ENCODE data around the gene PDE4B. TPM values are rescaled to one million over a fixed set of nuclear protein-coding genes. Genes with fewer than 3 reads are reported as not detected.
A peak's percentile ranks its signal among the peaks of the same experiment; 100 is the strongest.

Gene PDE4B
- total and polyA plus RNA-seq, 9 of the 15 experiments (the other 6 are each of a cell fraction or from before 2014, with no cell fraction given): 0.09 TPM; not detected in 8

GRCh38 chr1:66242646-66243547 lies 450.2 kb downstream of the PDE4B start (continued):
- TF ChIP-seq CREB5 (CRISPR knock-in tag; IDR thresholded peaks at IDR 0.05) (no peak), JUND (IDR thresholded peaks at IDR 0.05; ENCODE audit: borderline replicate concordance, low read depth, low read length) (peak; percentile 21; the same call in 1 of the 2 replicates), JUND (tag; IDR thresholded peaks at IDR 0.05; ENCODE audit: borderline replicate concordance, low read depth, low read length) (no peak), HDAC3 (IDR thresholded peaks at IDR 0.05; ENCODE audit: borderline replicate concordance, partially characterized antibody) (no peak), ZFP36 (IDR thresholded peaks at IDR 0.05; ENCODE audit: low read depth, low read length, partially characterized antibody) (peak; percentile 20), SIN3B (IDR thresholded peaks at IDR 0.05; ENCODE audit: low read depth) (no peak), ZNF217 (CRISPR knock-in tag; IDR thresholded peaks at IDR 0.05) (no peak), HMG20A (CRISPR knock-in tag; conservative IDR thresholded peaks at IDR 0.05) (no peak), AFF4 (CRISPR knock-in tag; IDR thresholded peaks at IDR 0.05) (no peak), CC2D1A (IDR thresholded peaks at IDR 0.05) (0 out of 2 replicates have a peak, but pooled peaks have one; percentile 25), RBFOX2 (IDR thresholded peaks at IDR 0.05; ENCODE audit: low read depth, low read length) (no peak), HMG20B (CRISPR knock-in tag; IDR thresholded peaks at IDR 0.05) (no peak), ZFX (CRISPR knock-in tag; IDR thresholded peaks at IDR 0.05) (no peak), E2F6 (IDR thresholded peaks at IDR 0.05; ENCODE audit: borderline replicate concordance in 1 of 2, extremely low read depth in 1 of 2, insufficient read depth in 1 of 2, insufficient read length in 1 of 2, low read depth in 1 of 2, low read length in 1 of 2, poor library complexity in 1 of 2, severe bottlenecking in 1 of 2) (peak in 1 of 2 experiments; percentile 38), STAG1 (CRISPR knock-in tag; IDR thresholded peaks at IDR 0.05; ENCODE audit: borderline replicate concordance) (peak; percentile 96), OTX1 (CRISPR knock-in tag; IDR thresholded peaks at IDR 0.05) (no peak), HCFC1 (IDR thresholded peaks at IDR 0.05; ENCODE audit: low read depth, low read length) (no peak), MYNN (IDR thresholded peaks at IDR 0.05) (no peak), MYNN (CRISPR knock-in tag; IDR thresholded peaks at IDR 0.05) (no peak), MEIS2 (IDR thresholded peaks at IDR 0.05; ENCODE audit: partially characterized antibody) (no peak), CREM (IDR thresholded peaks at IDR 0.05; ENCODE audit: low read depth) (peak; percentile 55; the same call in 1 of the 2 replicates), MYC (IDR thresholded peaks at IDR 0.05; ENCODE audit: low read depth, low read length) (no peak), MYC (CRISPR knock-in tag; IDR thresholded peaks at IDR 0.05; ENCODE audit: borderline replicate concordance, low read depth) (no peak)
